ENCODE results near the gene NTN3. TPM values are rescaled to one million over a fixed set of nuclear protein-coding genes. Genes with fewer than 3 reads are reported as not detected.

The NTN3 gene
- total RNA-seq, 1 donor from 2014 or later: 4.8 TPM

- H3K27me3 Mint-ChIP-seq (ENCODE audit: low read depth): no peaks in the 10 kb centered on the region
- H3K36me3 Mint-ChIP-seq (ENCODE audit: low read depth): no peaks in the 10 kb centered on the region
- H3K4me1 Mint-ChIP-seq: peaks cover 30% of the 10 kb centered on the region
- TF ChIP-seq, protein P1, sequence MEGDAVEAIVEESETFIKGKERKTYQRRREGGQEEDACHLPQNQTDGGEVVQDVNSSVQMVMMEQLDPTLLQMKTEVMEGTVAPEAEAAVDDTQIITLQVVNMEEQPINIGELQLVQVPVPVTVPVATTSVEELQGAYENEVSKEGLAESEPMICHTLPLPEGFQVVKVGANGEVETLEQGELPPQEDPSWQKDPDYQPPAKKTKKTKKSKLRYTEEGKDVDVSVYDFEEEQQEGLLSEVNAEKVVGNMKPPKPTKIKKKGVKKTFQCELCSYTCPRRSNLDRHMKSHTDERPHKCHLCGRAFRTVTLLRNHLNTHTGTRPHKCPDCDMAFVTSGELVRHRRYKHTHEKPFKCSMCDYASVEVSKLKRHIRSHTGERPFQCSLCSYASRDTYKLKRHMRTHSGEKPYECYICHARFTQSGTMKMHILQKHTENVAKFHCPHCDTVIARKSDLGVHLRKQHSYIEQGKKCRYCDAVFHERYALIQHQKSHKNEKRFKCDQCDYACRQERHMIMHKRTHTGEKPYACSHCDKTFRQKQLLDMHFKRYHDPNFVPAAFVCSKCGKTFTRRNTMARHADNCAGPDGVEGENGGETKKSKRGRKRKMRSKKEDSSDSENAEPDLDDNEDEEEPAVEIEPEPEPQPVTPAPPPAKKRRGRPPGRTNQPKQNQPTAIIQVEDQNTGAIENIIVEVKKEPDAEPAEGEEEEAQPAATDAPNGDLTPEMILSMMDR (conservative IDR thresholded peaks at IDR 0.05): no peak
- DNase-seq (ENCODE audit: low read depth, low spot score): no peak
- no peaks in the 10 kb centered on the region for H3K9me3 Mint-ChIP-seq
- H3K27ac Mint-ChIP-seq (ENCODE audit: unreplicated experiment): no peak overlapping the region
- H3K4me3 Mint-ChIP-seq: peak overlapping the region; percentile 49
These were observed 44.1 kb upstream of the NTN3 start for GRCh38 chr16:2426941-2427361.

DNA sequence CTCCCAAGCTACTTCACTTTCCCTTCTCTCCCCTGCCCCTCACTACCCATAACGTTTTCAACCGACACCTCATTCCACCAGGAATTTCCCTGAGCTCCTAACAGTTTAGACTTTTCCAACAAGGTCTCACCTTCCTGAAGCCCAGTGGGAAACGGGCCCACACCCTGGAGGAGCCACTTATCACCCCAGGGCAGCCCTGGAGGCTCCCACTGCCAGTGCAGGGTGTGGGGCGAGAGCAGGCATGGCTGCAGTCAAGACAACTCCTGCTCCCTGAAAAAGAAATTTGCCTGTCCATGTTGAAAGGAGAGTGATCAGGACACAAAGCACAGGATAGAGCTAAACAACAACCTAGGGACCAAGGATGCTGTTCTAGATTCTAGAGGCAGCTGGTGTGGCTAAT lies 43.6 kb upstream of the NTN3 start:
- Mint-ChIP-seq H3K4me3 (peak overlapping the region; percentile 87), H3K4me1 (peaks cover 30% of the 10 kb centered on the region), H3K27me3 (ENCODE audit: low read depth) (no peaks in the 10 kb centered on the region), H3K36me3 (ENCODE audit: low read depth) (no peaks in the 10 kb centered on the region), H3K27ac (ENCODE audit: unreplicated experiment) (peak overlapping the region; percentile 78), H3K9me3 (no peaks in the 10 kb centered on the region)
- TF ChIP-seq, protein P1 (conservative IDR thresholded peaks at IDR 0.05): no peak
- no peak for DNase-seq (ENCODE audit: low read depth, low spot score)

GRCh38 chr16:2428051-2428783 lies 42.9 kb upstream of the NTN3 start:
- peak; percentile 33 for DNase-seq (ENCODE audit: low read depth, low spot score)
- H3K9me3 Mint-ChIP-seq: no peaks in the 10 kb centered on the region
- peak overlapping the region; percentile 9 for H3K27ac Mint-ChIP-seq (ENCODE audit: unreplicated experiment)
- H3K27me3 Mint-ChIP-seq (ENCODE audit: low read depth): no peaks in the 10 kb centered on the region
- H3K4me1 Mint-ChIP-seq: peaks cover 27% of the 10 kb centered on the region
- peak overlapping the region; percentile 87 for H3K4me3 Mint-ChIP-seq
- TF ChIP-seq, protein P1 (conservative IDR thresholded peaks at IDR 0.05): no peak
- peaks cover 3% of the 10 kb centered on the region for H3K36me3 Mint-ChIP-seq (ENCODE audit: low read depth)

GRCh38 chr16:2428784-2429033 lies 42.4 kb upstream of the NTN3 start:
- Mint-ChIP-seq H3K4me1 (peaks cover 27% of the 10 kb centered on the region), H3K36me3 (ENCODE audit: low read depth) (peaks cover 3% of the 10 kb centered on the region), H3K4me3 (peak overlapping the region; percentile 87), H3K27ac (ENCODE audit: unreplicated experiment) (peak overlapping the region; percentile 9), H3K27me3 (ENCODE audit: low read depth) (no peaks in the 10 kb centered on the region), H3K9me3 (no peaks in the 10 kb centered on the region)
- DNase-seq (ENCODE audit: low read depth, low spot score): no peak
- TF ChIP-seq, protein P1 (conservative IDR thresholded peaks at IDR 0.05): no peak

DNA sequence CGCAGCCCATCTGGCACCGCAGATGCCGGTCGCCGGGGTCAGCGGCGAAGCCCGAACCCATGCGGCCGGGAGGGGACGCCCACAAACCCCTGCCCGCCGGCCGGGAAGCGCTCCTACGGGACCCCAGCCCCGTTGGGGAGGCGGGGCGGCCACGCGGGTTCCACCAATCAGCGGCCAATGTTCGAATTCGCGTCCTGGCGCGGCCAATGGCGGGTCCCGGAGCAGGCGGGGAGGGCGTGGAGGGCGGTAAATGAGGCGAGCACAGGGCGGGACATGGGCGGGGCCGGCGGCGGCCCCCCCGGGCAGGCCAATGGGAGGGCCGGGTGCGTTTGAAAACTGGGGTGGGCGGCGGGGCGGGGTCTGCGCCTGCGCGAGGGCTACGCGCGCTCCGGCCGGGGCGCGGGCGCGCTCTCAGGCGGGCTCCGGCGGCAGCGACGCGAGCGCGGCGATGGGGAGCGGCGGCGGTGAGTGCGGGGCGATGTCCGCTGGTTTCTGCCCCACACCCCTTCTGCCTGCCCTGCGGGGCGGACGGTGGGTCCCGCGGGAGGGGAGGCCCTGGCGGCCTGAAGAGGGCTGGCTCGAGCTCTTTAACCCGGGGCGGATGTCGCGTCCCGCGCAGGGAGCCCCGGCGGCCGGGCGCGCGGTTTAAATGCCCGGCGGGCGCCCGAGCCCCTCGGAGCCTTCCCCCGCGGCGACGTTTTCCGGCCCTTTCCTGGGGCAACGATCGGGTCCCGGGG lies 41.9 kb upstream of the NTN3 start, which contains the start of gene CCNF:
Gene CCNF (plus strand): TSS at position 414 of the 737 bp plus-strand sequence. CDS start 35 bp downstream, at position 449.
- peak; percentile 98 for DNase-seq (ENCODE audit: low read depth, low spot score)
- peaks cover 27% of the 10 kb centered on the region for H3K4me1 Mint-ChIP-seq
- peaks cover 3% of the 10 kb centered on the region for H3K36me3 Mint-ChIP-seq (ENCODE audit: low read depth)
- TF ChIP-seq, protein P1 (conservative IDR thresholded peaks at IDR 0.05): peak; percentile 20
- H3K9me3 Mint-ChIP-seq: no peaks in the 10 kb centered on the region
- no peaks in the 10 kb centered on the region for H3K27me3 Mint-ChIP-seq (ENCODE audit: low read depth)
- H3K27ac Mint-ChIP-seq (ENCODE audit: unreplicated experiment): peak within 1 kb of the TSS; percentile 22
- peak within 1 kb of the TSS; percentile 93 for H3K4me3 Mint-ChIP-seq

All from neural crest cell (in vitro differentiated cells).